NT2/D1 (cell line): ENCODE data around the gene HSPG2.

ENCODE experiments used
- SUZ12 ChIP-seq: IDR thresholded peaks from 2 replicates; pipeline ENCODE4 v1.6.1; 2011; ENCODE audit not compliant: insufficient read length, insufficient read depth; ENCODE audit errors: extremely low read depth
- YY1 ChIP-seq: IDR thresholded peaks from 2 replicates; pipeline ENCODE4 v1.6.1; 2011; ENCODE audit not compliant: insufficient read length, insufficient read depth
- ZNF274 ChIP-seq: IDR thresholded peaks from 2 replicates; pipeline ENCODE4 v1.6.1; 2011; ENCODE audit warnings: mild to moderate bottlenecking, low read depth, low read length

DNA sequence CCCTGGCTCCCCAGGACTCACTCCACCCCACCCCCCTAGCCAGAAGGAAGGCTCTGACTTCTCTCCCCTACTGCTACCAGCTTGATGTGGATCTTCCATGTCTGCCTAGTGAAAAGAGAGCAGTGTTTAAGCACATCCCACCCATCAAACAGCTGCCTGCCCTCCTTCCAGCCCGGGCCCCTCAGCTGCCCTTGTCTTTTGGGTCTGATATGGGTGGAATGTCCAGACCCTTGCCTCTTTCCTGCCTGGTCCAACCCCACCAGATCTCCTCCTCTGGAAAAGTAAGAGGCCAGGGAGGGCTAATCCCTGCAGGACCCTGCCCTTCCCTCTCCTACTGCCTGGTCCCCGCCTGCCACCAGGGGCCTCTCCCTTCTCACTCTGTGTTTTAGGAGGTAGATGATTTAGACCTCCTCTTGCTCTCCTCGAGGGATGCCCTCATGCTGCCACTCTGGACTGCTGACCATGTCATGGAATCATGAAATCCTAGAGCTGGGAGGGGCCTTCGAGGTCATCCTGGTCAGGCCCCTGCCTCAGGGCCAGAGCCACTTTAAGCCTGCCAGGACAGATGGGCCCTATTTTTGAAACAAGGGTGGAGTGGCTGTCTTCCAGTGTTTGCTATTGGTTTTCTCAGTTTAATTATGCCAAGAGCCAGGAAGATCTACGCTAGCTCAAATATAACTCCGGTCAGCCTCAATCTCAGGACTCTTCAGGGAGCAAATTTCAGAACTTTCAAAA, 15.8 kb upstream of the HSPG2 start:
- TF ChIP-seq YY1 (no peak), SUZ12 (no peak), ZNF274 (no peak)
